ENCODE data around the gene ABI3BP.

The ABI3BP gene

GRCh38 chr3:100717637-100718487, 275.4 kb downstream of the ABI3BP start:
- H3K9ac ChIP-seq (ENCODE audit: low read length), result no peak overlapping the region
- no peaks in the 10 kb centered on the region for H3K27me3 ChIP-seq (ENCODE audit: control insufficient read depth, insufficient read depth, low read length)
- H3K36me3 ChIP-seq (ENCODE audit: control insufficient read depth, insufficient read depth, low read length), result peaks cover 3% of the 10 kb centered on the region
- H3K4me3 ChIP-seq (ENCODE audit: low read length), result no peak overlapping the region
- no peak overlapping the region for H3K27ac ChIP-seq (ENCODE audit: low read depth, low read length)
- H3K4me1 ChIP-seq (ENCODE audit: control insufficient read depth, insufficient read depth, low read length), result no peaks in the 10 kb centered on the region

GRCh38 chr3:100717063-100717462, 276.2 kb downstream of the ABI3BP start:
- Histone ChIP-seq H3K27me3 (ENCODE audit: control insufficient read depth, insufficient read depth, low read length) (no peaks in the 10 kb centered on the region), H3K9ac (ENCODE audit: low read length) (no peak overlapping the region), H3K27ac (ENCODE audit: low read depth, low read length) (no peak overlapping the region), H3K36me3 (ENCODE audit: control insufficient read depth, insufficient read depth, low read length) (peaks cover 3% of the 10 kb centered on the region), H3K4me1 (ENCODE audit: control insufficient read depth, insufficient read depth, low read length) (no peaks in the 10 kb centered on the region), H3K4me3 (ENCODE audit: low read length) (no peak overlapping the region)

- Histone ChIP-seq H3K9ac (ENCODE audit: low read length) (no peak overlapping the region), H3K36me3 (ENCODE audit: control insufficient read depth, insufficient read depth, low read length) (no peaks in the 10 kb centered on the region), H3K27ac (ENCODE audit: low read depth, low read length) (no peak overlapping the region), H3K27me3 (ENCODE audit: control insufficient read depth, insufficient read depth, low read length) (no peaks in the 10 kb centered on the region), H3K4me3 (ENCODE audit: low read length) (no peak overlapping the region), H3K4me1 (ENCODE audit: control insufficient read depth, insufficient read depth, low read length) (peaks cover 3% of the 10 kb centered on the region)
Observed at GRCh38 chr3:100715176-100715575, 278.0 kb downstream of the ABI3BP start.

GRCh38 chr3:100710261-100710968, 282.8 kb downstream of the ABI3BP start:
- Histone ChIP-seq H3K27me3 (ENCODE audit: control insufficient read depth, insufficient read depth, low read length) (no peaks in the 10 kb centered on the region), H3K36me3 (ENCODE audit: control insufficient read depth, insufficient read depth, low read length) (no peaks in the 10 kb centered on the region), H3K4me1 (ENCODE audit: control insufficient read depth, insufficient read depth, low read length) (peaks cover 3% of the 10 kb centered on the region), H3K9ac (ENCODE audit: low read length) (peak overlapping the region; percentile 28), H3K4me3 (ENCODE audit: low read length) (peak overlapping the region; percentile 79), H3K27ac (ENCODE audit: low read depth, low read length) (peak overlapping the region; percentile 95)

GRCh38 chr3:100709842-100710260, 283.4 kb downstream of the ABI3BP start:
- peaks cover 3% of the 10 kb centered on the region for H3K4me1 ChIP-seq (ENCODE audit: control insufficient read depth, insufficient read depth, low read length)
- peak overlapping the region; percentile 28 for H3K9ac ChIP-seq (ENCODE audit: low read length)
- no peaks in the 10 kb centered on the region for H3K36me3 ChIP-seq (ENCODE audit: control insufficient read depth, insufficient read depth, low read length)
- peak overlapping the region; percentile 95 for H3K27ac ChIP-seq (ENCODE audit: low read depth, low read length)
- H3K4me3 ChIP-seq (ENCODE audit: low read length), result peak overlapping the region; percentile 79
- no peaks in the 10 kb centered on the region for H3K27me3 ChIP-seq (ENCODE audit: control insufficient read depth, insufficient read depth, low read length)

- peak within 1 kb of the TSS; percentile 47 for H3K9ac ChIP-seq (ENCODE audit: low read length)
- peak within 1 kb of the TSS; percentile 79 for H3K4me3 ChIP-seq (ENCODE audit: low read length)
- peaks cover 3% of the 10 kb centered on the region for H3K4me1 ChIP-seq (ENCODE audit: control insufficient read depth, insufficient read depth, low read length)
- no peaks in the 10 kb centered on the region for H3K27me3 ChIP-seq (ENCODE audit: control insufficient read depth, insufficient read depth, low read length)
- no peaks in the 10 kb centered on the region for H3K36me3 ChIP-seq (ENCODE audit: control insufficient read depth, insufficient read depth, low read length)
- peak within 1 kb of the TSS; percentile 95 for H3K27ac ChIP-seq (ENCODE audit: low read depth, low read length)
Observed at GRCh38 chr3:100708989-100709841, 284.0 kb downstream of the ABI3BP start, which contains the start of gene TFG. TFG (plus strand) TSS chr3:100709494; CDS start chr3:100713686, 4,192 bp downstream.

- Histone ChIP-seq H3K27me3 (ENCODE audit: control insufficient read depth, insufficient read depth, low read length) (no peaks in the 10 kb centered on the region), H3K36me3 (ENCODE audit: control insufficient read depth, insufficient read depth, low read length) (no peaks in the 10 kb centered on the region), H3K4me1 (ENCODE audit: control insufficient read depth, insufficient read depth, low read length) (peaks cover 3% of the 10 kb centered on the region), H3K9ac (ENCODE audit: low read length) (no peak overlapping the region), H3K27ac (ENCODE audit: low read depth, low read length) (peak overlapping the region; percentile 95), H3K4me3 (ENCODE audit: low read length) (peak overlapping the region; percentile 68)
Observed at GRCh38 chr3:100708644-100708988, 284.6 kb downstream of the ABI3BP start.

- H3K36me3 ChIP-seq (ENCODE audit: control insufficient read depth, insufficient read depth, low read length), result no peaks in the 10 kb centered on the region
- H3K4me3 ChIP-seq (ENCODE audit: low read length), result no peak overlapping the region
- no peak overlapping the region for H3K9ac ChIP-seq (ENCODE audit: low read length)
- no peaks in the 10 kb centered on the region for H3K27me3 ChIP-seq (ENCODE audit: control insufficient read depth, insufficient read depth, low read length)
- H3K4me1 ChIP-seq (ENCODE audit: control insufficient read depth, insufficient read depth, low read length), result peaks cover 3% of the 10 kb centered on the region
- no peak overlapping the region for H3K27ac ChIP-seq (ENCODE audit: low read depth, low read length)
Observed at GRCh38 chr3:100706365-100706764, 286.9 kb downstream of the ABI3BP start.

- Histone ChIP-seq H3K9ac (ENCODE audit: low read length) (no peak overlapping the region), H3K36me3 (ENCODE audit: control insufficient read depth, insufficient read depth, low read length) (no peaks in the 10 kb centered on the region), H3K27me3 (ENCODE audit: control insufficient read depth, insufficient read depth, low read length) (no peaks in the 10 kb centered on the region), H3K27ac (ENCODE audit: low read depth, low read length) (no peak overlapping the region), H3K4me3 (ENCODE audit: low read length) (no peak overlapping the region), H3K4me1 (ENCODE audit: control insufficient read depth, insufficient read depth, low read length) (no peaks in the 10 kb centered on the region)
Observed at GRCh38 chr3:100703865-100704264, 289.4 kb downstream of the ABI3BP start.

- no peak overlapping the region for H3K27ac ChIP-seq (ENCODE audit: low read depth, low read length)
- no peaks in the 10 kb centered on the region for H3K27me3 ChIP-seq (ENCODE audit: control insufficient read depth, insufficient read depth, low read length)
- no peaks in the 10 kb centered on the region for H3K4me1 ChIP-seq (ENCODE audit: control insufficient read depth, insufficient read depth, low read length)
- H3K36me3 ChIP-seq (ENCODE audit: control insufficient read depth, insufficient read depth, low read length), result no peaks in the 10 kb centered on the region
- no peak overlapping the region for H3K9ac ChIP-seq (ENCODE audit: low read length)
- H3K4me3 ChIP-seq (ENCODE audit: low read length), result no peak overlapping the region
Observed at GRCh38 chr3:100702980-100703345, 290.3 kb downstream of the ABI3BP start.

- no peaks in the 10 kb centered on the region for H3K4me1 ChIP-seq (ENCODE audit: control insufficient read depth, insufficient read depth, low read length)
- no peak overlapping the region for H3K27ac ChIP-seq (ENCODE audit: low read depth, low read length)
- no peaks in the 10 kb centered on the region for H3K27me3 ChIP-seq (ENCODE audit: control insufficient read depth, insufficient read depth, low read length)
- H3K36me3 ChIP-seq (ENCODE audit: control insufficient read depth, insufficient read depth, low read length), result no peaks in the 10 kb centered on the region
- no peak overlapping the region for H3K9ac ChIP-seq (ENCODE audit: low read length)
- H3K4me3 ChIP-seq (ENCODE audit: low read length), result no peak overlapping the region
Observed at GRCh38 chr3:100702082-100702979, 290.9 kb downstream of the ABI3BP start.
